Activated CD8-positive, alpha-beta memory T cell treated with anti-CD3 and anti-CD28 coated beads for 4 hours (primary cell): Measurements from ENCODE around the gene ADH1A.
"Not testable (repeated sequence)": the region's sequence is repeated elsewhere in the genome, so short reads cannot be mapped to it uniquely, and the experiment has no call there.

Experiments
- DNase-seq, 2 donors: peaks; one replicate each; pipeline ENCODE4 v3.0.0-alpha.2; 2020; ENCODE audit warnings: low read depth in 2 of 2

ADH1A gene

DNA sequence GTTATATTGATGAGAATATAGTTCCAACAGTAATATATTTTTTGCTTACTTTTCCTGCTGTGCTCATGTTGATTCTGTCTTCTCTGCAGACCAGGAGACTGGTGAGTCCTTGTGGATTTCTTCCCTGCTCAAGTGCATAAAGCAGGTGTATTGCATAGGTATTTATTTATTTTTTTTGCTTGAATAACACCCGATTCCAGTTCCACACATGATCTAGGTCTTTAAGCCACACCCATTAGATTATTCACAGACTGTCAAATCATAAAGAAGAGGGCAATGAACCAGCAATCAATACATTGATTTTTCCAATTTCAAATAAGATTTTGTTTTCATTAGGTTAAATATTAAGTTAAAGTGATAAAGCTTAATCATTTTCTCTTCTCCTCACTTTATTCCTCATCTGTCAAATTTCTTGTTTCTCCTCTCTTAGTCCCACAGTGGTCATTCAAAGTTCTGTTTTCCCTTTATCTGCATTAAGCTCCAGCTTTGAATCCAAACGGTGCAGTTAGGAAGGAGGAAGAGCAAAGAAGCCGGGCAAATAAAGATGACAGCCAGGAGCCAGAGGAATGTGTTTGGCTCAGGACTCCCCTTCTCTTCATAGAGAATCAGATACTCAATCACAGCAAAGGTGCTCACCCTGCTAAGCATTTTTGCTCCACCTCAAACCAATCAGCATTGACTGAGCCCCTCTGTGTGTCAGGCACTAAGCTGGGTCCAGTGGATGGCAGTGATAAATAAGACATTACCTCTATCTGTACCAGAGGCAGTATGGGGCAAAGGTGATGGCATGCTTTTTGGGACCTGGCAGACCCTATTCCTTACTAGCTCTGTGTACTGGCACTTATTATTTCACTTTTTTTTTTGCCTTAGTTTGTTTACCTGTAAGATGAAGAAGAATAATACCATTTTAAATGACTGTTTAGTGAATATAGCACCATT is at the start of gene ADH1A:
Gene ADH1A, minus strand, starts transcription at position 138 of the 939 bp plus-strand sequence. Its CDS starts 71 bp downstream, at position 67.
- DNase-seq = no peak

DNA sequence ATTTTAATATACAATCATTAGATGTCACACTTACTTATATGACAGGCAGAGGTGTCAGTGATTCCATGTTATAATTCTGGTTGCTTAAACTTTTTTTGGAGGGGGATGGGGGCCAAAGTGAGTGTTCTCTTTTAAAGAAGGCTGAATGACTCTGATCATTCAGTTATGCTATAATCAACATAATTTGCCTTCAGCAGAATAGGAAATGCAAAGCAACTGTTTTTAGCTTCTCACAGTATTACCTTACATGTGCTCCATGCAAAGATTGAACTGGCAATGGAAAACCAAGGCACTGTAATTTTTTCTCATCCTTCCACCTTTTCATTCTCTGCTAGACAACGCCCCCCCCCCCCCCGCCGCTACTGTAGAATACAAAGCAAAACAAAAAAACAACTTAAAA is 48.4 kb upstream of the ADH1A start:
- no peak for DNase-seq

DNA sequence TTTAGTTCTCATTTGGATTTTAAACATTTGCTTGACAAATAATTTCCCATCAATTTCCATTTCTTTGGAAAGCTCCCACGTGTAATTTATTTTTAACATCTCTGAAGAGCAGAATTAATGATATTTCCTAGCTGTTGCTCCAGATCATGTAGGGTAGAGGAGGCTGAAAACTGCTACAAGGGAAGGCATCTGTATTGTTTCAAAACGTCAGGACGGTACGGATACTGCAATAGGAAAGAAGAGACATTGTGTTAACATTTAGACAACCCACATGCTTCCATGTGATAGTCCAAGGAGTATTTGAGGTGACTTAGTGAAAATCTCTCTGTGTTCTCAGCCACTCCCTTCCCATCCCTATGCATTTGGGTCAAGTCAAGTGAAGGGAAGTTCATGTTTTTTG is 45.8 kb upstream of the ADH1A start:
- no peak for DNase-seq

DNA sequence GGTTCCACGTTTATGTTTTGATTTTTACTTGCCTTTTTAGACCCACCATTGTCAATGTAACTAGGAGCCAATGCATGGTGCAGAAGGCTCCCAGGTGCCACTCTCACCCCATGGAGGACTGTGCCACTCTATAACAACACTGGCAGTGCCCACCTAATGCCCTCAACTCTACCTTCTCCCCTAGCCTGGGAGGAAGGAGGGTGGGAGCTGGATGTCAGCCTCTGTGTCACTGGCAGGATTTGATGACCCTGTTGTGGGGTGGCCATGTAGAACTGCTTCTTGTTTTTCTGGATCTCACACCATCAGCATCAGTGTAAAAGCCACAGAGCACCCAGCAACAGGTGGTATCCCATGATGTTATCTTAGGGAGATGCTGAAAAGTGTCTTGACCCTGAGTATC is 44.1 kb upstream of the ADH1A start:
- no peak for DNase-seq

DNA sequence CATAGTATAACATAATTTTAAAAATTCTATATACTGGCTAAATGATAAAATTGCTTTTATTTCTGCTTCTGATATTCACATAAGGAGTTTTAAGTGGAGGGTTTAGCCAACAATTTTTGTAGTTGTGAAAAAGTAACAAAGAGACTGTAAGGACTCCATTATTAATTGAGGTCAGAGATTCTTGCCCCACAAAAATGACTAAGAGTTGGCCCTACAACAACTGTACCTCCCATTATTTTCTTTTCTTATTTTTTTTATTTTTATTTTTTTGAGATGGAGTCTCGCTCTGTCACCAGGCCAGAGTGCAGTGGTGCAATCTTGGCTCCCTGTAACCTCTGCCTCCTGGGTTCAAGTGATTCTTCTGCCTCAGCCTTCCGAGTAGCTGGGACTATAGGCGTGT is 39.9 kb upstream of the ADH1A start:
- no peak for DNase-seq

DNA sequence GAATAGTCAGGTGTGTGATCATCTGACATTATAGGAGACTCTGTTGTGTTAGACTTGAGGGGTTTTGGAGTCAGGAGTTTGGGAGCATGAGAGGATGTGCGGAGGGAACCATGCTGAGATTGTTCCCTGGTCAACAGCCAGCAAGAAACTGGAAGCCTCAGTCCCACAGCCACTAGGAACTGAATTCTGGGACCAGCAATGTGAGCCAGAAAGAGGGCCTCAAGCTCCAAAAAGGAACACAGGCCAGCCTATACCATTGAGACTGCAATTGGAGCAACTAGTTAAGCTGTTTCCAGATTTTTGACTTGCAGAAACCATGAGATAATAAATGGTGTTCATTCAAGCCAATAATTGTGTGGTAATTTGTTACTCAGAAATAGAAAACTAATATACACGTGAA is 39.1 kb upstream of the ADH1A start:
- no peak for DNase-seq

DNA sequence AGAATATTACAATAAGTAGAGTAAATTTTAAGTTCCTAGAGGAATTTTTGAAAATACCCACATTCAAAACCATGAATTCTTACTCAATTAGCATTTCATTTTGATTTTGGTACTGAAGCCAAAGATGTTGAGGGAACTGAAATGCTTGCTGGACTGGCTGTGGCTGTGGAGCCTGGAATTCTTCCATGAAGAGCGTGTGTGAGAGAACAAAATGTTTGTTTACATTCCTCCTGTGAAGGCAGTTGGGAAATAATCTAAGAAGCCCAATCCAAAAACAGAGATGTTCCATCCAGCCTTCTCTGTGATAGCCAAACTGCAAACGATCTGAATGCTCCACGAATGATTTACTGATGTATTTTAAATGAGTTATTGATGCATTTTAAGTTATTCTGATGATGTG is 34.2 kb upstream of the ADH1A start:
- no peak for DNase-seq

DNA sequence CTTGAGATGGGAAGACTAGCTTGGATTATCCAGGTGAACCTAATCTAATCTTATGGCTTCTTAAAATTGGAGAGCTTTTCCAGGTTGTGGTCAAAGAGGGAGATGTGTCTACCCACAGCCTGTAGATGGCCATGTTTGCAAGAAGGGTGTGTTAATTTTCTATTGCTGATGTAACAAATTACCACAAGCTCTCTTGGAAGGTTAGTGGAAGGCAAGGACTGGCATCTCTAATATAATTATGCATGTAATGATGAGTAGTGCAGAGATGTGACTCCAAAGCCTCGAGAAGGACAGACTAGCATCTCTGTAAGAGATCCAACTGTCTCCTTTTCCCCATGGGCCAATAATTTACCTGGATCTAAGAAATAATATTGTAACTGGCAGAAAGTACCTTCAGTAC is 33.6 kb upstream of the ADH1A start:
- no peak for DNase-seq

DNA sequence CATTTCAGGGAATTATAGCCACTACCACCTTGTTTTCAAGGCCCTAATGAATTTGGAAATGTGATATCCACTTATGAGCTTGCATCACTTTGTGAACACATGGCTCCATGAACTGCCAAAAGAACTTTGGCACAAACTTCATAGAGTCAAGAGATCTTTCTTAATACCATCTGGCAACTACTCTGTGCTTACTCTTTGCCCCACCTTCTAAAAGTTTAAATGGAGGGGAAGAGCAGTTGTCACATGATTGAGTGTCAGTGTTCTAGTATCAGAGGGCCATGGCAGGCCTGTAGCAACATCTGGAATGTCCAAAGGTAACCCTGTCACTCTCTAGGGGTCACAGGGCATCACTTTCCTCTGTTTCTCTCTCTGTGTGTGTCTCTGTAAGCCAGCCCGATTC is 33.0 kb upstream of the ADH1A start:
- DNase-seq = no peak

DNA sequence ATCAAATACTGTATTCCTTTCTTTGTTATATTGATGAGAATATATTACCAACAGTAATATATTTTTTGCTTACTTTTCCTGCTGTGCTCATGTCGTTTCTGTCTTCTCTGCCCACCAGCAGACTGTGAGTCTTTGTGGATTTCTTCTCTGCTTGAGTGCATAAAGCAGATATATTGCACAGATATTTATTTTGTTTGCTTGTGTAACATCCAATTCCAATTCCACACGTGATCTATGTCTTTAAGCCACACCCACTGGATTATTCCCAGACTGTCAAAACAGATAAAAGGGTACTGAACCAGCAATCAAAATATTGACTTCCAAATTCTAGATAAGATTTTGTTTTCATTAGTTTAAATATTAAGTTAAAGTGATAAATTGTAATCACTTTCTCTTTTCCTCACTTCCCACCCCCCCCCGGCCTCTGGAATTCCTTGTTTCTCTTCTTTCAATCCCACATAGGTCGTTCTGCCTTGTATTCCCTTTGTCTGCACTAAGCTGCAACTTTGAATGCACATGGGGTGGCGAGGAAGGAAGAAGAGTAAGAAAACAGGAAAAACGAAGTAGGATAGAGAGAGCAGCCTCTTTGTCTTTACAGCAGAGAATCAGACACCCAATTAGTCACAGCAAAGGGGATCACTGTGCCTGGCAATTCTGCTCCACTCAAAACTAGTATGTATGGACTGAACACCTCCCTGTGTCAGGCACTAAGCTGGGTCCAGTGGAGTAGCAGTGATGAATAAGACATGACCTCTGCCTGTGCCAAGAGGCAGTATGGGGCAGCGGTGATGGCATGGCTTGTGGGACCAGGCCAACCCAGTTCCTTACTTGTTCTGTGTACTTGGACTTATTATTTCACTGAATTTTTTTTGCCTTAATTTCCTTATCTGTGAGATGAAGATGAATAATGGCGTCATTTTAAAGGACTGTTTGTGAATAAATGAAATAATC is 30.7 kb upstream of the ADH1A start, which contains the start of gene ADH1B:
Gene ADH1B, minus strand, starts transcription at position 161 of the 951 bp plus-strand sequence. Its CDS starts 70 bp downstream, at position 91.
- no peak for DNase-seq

DNA sequence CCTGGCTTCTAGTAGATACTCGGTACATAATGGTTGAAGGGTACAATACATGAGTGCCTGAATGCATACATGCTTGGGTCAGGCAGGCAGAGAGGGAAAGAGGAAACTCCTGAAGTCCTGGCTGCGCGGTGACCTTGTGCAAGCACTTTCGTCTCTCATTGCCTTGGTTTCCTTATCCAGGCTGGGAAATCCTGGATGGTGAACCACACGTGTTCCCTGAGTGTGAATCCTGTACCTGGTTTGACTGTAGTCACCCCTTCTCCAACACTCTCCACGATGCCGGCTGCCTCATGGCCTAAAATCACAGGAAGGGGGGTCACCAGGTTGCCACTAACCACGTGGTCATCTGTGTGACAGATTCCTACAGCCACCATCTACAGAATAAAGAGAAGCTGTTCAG is 27.0 kb upstream of the ADH1A start:
- not testable (repeated sequence) for DNase-seq

DNA sequence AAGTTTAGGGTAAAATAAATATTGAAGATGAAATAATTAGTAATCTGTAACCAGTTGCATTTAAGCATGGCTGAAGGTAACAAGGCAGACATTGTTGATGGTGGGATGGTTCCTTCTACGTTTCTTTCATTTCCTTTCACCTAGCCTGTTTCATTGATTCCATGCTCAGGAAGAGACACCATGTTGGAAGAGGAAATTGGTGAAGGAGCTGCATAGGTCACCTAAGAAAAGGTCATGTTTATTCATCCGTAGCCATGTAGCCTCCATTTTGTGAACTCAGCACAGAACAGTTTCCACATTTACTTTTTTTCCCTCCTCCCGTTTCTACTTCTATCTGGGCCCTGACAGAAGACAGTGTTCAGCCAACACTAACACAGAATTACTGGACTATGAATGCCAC is 26.6 kb upstream of the ADH1A start:
- no peak for DNase-seq

DNA sequence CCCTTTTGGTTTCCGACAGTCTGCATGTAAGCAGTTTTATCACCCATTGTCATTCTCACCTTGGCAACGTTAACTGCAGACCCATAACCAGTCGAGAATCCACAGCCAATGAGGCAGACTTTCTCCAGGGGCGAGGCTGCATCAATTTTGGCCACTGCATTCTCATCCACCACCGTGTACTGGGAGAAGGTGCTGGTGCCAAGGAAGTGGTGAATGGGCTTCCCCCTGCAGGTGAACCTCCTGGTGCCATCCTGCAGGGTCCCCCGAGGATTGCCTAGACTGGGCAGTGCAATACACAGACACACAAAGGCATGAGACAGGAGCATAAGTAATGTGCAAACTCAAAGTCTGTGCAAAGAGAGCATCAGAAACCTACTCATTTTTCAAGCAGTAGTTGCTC is 25.1 kb upstream of the ADH1A start:
- no peak for DNase-seq

DNA sequence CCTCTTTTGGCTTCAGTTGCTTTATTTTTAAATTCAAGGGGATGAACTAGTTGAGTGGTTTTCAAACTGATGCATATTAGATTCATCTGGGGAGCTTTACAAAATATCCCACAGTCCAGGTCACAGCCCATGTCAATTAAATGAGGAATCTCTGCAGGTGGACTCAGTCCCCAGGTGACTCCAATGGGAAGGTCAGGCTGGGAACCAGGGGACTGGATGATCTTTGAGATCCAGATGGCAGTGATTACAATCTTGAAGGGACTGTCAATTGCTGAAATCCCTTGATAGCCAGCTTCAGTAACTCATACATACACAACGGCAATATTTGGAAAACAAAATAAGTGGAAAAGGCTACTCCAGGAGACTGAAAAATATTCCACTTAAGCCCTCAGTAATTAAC is 23.4 kb upstream of the ADH1A start:
- DNase-seq = no peak

DNA sequence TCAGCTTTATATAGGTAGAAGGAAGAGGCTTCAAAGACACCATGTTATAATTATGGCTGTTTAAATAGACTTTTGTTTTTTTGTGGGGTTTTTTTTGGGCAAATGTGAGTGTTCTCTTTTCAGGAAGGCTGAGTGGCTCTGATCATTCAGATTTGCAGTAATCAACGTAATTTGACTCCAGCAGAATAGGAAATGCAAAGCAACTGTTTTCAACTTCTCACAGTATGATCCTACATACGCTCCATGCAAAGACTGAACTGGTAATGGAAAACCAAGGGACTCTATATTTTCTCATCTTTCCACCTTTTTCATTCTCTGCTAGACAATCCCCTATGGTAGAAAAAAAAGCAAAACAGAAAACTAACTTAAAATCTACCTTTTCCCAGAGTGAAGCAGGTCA is 19.6 kb upstream of the ADH1A start:
- no peak for DNase-seq

DNA sequence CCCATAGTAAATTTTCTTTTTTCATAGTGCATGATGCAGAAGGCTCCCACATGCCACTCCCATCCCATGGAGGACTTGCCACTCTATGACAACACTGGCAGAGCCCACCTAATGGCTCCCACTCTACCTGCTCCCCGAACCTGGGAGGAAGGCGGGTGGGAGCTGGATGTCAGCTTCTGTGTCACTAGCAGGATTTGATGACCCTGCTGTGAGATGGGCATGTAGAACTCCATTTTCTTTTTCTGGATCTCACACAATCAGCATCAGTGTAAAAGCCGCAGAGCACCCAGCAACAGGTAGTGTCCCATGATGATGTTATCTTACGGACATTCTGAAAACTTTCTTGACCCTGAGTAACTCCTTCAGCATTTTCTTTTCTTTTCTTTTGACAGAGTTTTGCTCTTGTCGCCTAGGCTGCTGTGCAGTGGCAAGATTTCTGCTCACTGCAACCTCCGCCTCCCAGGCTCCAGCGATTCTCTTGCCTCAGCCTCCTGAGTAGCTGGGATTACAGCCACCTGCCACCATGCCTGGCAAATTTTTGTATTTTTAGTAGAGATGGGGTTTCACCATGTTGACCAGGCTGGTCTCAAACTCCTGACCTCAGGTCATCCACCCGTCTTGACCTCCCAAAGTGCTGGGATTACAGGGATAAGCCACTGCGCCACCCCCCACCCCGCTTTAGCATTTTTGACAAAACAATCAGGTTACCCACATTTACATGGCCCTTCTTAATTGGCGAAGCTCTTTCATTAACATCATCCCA is 15.0 kb upstream of the ADH1A start:
- no peak for DNase-seq

DNA sequence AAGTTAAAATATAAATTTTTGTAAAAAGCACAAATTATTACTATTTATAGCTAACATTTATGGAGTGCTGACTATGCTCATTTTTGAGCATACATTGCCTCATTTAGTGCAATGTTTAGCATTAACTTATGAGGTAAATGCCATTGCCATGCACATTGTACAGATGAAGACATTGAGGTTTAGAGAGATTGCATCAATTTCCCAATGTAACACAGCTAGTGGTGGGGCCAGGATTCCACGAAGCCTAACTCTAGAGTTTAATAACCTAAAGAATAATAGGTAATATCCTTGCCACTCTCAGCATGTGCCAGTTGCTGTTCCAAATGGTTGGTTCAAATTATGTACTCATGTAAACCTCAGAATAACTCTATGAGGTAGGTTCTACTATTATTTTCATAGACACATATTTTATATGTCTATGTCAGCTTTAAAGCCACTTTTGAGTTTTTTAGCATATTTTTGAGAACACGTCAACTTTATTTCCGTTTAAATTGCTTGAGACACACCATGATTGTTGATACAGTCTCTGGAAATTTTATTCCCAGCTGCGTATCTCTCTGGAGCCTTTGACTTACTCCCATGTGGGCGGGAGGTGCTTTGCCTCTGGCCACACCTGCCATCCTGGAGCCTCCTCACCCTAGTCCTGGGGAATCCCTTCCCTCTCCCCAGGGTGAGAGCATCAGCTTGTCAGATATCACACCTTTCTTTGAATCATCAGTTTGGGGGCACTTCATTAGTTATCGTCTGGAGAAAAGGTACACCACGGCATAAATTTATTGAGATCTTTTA is 10.8 kb upstream of the ADH1A start:
- no peak for DNase-seq

DNA sequence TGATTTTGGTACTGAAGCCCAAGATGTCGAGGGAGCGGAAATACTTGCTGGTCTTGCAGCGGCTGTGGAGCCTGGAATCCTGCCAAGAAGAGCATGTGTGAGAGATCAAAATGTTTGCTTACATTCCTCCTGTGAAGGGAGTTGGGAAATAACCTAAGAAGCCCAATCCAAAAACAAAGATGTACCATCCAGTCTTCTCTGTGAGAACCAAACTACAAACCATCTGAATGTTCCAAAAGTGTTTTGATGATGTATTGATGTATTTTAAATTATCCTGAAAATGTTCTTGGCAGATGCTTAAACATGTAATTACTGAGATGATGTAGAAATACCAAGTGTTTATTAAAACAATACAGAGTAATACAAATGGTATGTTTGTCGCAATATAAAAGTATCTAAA is 10.1 kb upstream of the ADH1A start:
- DNase-seq = no peak

DNA sequence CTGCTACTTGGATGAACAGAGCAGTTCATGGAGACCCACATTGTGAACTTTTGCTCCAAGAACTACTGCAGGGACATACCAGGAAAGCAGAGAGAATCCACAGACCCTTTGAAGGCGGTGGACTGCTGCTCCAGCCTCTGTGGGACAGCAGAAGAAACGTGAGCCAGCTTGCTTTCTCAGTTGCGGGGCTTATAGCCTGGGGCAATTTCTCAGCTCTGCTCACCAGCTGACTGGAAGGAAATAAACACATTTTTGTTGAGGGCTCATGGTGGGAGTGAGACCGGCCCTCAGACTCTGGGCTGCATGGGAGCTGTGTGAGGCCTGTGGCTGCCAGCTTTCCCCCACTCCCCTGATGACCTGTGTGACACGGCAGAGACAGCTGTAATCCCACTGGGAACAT is 2.6 kb upstream of the ADH1A start:
- DNase-seq = no peak

DNA sequence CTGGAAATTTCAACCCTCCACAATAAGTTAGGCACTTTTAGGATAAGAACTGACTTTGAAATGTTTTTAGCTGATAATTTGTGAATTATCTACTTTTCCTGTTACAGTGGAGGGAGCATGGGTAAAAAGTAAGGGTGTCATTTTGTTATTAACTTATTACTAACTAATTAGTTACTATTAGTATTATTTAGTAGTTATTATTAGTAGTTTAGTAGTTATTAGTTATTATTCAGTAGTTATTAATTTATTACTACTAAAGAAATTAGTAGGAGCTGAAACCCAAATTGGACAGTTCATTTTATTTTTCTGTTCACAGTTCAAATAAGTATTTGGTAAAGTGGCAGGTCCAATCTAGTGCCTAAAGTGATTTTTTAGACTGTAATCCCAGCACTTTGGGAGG is 5.4 kb downstream of the ADH1A start:
- no peak for DNase-seq

DNA sequence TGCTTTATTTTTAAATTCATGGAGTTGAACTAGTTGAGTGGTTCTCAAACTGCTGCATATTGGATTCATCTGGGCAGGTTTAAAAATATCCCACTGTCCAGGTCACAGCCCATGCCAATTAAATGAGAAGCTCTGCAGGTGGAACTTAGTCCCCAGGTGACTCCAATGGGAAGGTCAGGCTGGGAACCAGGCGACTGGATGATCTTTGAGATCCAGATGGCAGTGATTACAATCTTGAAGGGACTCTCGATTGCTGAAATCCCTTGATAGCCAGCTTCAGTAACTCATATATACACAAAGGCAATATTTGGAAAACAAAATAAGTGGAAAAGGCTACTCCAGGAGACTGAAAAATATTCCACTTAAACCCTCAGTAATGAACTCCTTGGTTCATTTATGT is 8.1 kb downstream of the ADH1A start:
- no peak for DNase-seq
